IPS-20b (cell line): ENCODE measurements around the gene TTLL3.
"Not testable (repeated sequence)": the region's sequence is repeated elsewhere in the genome, so short reads cannot be mapped to it uniquely, and the experiment has no call there.

Experiments
- H3K27ac ChIP-seq: one replicate; pipeline ENCODE4 v1.5.1; 2013; ENCODE audit warnings: low read length
- H3K27me3 ChIP-seq: 2 replicates; pipeline ENCODE4 v1.6.1; 2013; ENCODE audit warnings: mild to moderate bottlenecking, low read length, inconsistent platforms; ENCODE audit not compliant: insufficient read depth
- H3K36me3 ChIP-seq: 2 replicates; pipeline ENCODE4 v1.6.1; 2013; ENCODE audit warnings: low read depth, mild to moderate bottlenecking, inconsistent platforms, low read length, moderate library complexity; ENCODE audit not compliant: insufficient read depth
- H3K4me1 ChIP-seq: 2 replicates; pipeline ENCODE4 v1.6.1; 2013; ENCODE audit warnings: mild to moderate bottlenecking, control low read depth, inconsistent platforms, low read length, moderate library complexity; ENCODE audit not compliant: insufficient read depth
- H3K4me3 ChIP-seq: 2 replicates; pipeline ENCODE4 v1.5.1; 2013; ENCODE audit warnings: mild to moderate bottlenecking, low read length, inconsistent platforms
- H3K9ac ChIP-seq: 2 replicates; pipeline ENCODE4 v1.6.1; 2013; ENCODE audit warnings: low read depth, mild to moderate bottlenecking, inconsistent platforms, low read length, moderate library complexity
- H3K9me3 ChIP-seq: 2 replicates; pipeline ENCODE4 v1.6.1; 2013; ENCODE audit warnings: mild to moderate bottlenecking, low read depth, low read length, inconsistent platforms; ENCODE audit not compliant: insufficient read depth

TTLL3 gene

DNA sequence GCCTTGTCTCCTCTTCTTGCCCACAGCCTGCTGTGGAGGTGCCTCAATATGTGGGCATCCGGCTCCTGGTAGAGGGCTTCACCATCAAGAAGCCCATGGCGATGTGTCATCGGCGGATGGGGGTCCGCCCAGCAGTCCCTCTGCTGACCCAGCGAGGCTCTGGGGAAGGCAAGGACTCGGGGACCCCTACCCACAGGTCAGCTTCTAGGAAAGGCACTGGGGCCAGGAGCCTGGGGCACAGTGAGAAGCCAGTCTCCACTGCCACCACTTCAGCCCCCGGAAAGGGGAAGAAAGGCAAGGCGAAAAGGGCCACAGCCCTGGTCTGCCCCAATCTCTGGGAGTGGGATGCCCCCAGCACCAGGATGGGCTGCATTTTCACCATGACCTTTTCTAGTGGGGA lies 23.0 kb downstream of the TTLL3 start:
- Histone ChIP-seq H3K4me1 (no peaks in the 10 kb centered on the region), H3K9ac (no peak overlapping the region), H3K4me3 (no peak overlapping the region), H3K27ac (no peak overlapping the region), H3K36me3 (0 out of 2 replicates have a peak, but pooled peaks cover 4% of the 10 kb centered on the region), H3K27me3 (no peaks in the 10 kb centered on the region), H3K9me3 (no peaks in the 10 kb centered on the region)

DNA sequence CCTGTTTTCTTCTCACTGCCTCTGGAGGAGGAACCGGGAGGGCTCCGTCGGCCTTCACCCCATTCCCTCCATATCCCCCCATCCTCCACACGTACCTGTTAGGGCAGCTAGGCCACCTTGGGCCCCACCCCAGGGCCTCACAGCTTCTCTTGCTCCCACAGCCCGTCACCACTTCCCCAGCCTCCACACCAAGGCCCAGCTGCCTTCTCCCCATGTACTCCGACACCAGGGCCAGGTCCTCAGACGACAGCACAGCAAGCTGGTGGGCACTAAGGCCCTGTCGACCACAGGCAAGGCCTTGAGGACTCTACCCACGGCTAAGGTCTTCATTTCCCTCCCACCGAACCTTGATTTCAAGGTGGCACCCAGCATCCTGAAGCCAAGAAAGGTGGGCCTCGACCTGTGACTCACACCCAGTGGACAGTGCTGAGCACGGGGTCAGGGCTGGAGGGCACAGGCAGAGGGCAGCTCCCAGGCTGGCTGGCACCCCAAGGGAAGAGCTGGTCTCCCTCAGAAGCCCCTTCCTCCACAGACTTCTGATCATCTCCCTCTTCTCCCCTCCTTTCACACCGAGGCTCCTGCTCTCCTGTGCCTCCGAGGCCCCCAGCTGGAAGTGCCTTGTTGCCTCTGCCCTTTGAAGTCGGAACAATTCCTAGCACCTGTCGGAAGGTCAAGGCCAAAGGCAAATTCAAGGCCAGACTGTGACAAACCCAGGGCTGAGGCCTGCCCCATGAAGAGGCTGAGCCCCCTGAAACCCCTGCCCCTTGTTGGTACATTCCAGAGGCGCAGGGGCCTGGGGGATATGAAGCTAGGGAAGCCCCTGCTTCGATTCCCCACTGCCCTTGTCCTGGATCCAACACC lies 24.7 kb downstream of the TTLL3 start:
- H3K9ac ChIP-seq, result no peak overlapping the region
- H3K27me3 ChIP-seq, result no peaks in the 10 kb centered on the region
- H3K4me1 ChIP-seq, result no peaks in the 10 kb centered on the region
- H3K4me3 ChIP-seq, result no peak overlapping the region
- H3K36me3 ChIP-seq, result peaks cover 16% of the 10 kb centered on the region; the same call in 1 of the 2 replicates
- no peaks in the 10 kb centered on the region for H3K9me3 ChIP-seq
- no peak overlapping the region for H3K27ac ChIP-seq

DNA sequence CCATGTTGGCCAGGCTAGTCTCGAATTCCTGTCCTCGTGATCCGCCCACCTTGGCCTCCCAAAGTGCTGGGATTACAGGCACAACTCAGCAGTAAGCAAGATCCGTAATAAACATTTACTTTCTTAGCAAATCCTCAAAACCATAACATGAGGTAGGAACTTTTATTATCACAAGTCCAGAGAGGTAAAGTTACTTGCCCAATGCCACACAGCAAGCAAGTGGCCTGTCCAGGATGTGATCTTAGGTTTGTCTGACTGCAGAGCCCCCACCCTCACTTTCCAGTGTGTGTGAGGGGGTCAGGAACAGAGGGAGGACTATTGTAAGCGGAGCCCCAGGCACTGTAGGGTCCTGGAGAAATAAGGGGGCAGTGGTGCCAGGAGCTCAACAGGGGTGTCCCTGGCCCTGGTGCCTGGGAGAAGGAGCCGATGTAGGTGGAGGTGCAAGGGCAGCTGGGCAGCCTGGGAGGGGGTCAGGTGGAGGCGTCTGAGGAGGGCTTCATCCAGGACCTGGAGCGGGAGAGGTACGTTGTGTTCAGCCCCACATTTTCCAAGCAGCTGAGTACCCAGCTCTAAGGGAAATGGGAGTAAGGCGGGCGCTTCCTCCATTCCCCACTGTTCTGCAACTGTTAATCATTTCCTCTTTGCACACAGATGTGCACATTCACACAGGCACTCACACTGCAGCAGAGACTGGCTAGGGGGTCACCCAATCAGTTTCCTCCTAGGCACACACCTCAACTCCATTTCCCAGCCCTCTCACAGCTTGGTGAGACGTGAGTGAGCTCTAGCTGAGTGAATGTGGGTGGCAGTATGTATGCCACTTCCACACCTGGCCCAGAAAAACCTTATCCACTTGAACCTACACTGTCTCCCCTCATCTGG lies 27.9 kb downstream of the TTLL3 start:
- Histone ChIP-seq H3K27ac (no peak overlapping the region), H3K36me3 (peaks cover 37% of the 10 kb centered on the region), H3K4me3 (no peak overlapping the region), H3K27me3 (no peaks in the 10 kb centered on the region), H3K9ac (no peak overlapping the region), H3K9me3 (no peaks in the 10 kb centered on the region), H3K4me1 (no peaks in the 10 kb centered on the region)

DNA sequence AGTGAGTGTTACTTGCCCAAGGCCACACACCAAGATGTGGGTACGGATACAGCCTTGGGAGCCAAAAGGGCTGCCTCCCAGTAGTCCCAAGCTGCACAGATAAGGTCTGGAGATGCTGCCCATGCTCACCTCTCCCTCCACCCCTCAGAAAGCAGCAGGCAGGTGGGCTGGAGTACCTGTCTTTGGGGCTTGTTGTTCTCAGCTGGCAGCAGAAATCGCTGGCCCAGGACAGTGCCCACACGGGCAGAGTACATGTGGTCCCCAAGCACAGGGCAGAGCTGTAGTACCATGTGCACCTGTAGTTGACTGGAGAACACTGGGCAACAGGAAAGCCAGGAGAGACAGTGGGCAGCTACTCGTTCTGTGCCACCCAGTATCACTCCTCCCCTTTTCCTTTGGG lies 28.8 kb downstream of the TTLL3 start:
- no peak overlapping the region for H3K4me3 ChIP-seq
- no peak overlapping the region for H3K27ac ChIP-seq
- no peaks in the 10 kb centered on the region for H3K27me3 ChIP-seq
- H3K4me1 ChIP-seq, result no peaks in the 10 kb centered on the region
- peaks cover 37% of the 10 kb centered on the region for H3K36me3 ChIP-seq
- H3K9ac ChIP-seq, result no peak overlapping the region
- H3K9me3 ChIP-seq, result no peaks in the 10 kb centered on the region

DNA sequence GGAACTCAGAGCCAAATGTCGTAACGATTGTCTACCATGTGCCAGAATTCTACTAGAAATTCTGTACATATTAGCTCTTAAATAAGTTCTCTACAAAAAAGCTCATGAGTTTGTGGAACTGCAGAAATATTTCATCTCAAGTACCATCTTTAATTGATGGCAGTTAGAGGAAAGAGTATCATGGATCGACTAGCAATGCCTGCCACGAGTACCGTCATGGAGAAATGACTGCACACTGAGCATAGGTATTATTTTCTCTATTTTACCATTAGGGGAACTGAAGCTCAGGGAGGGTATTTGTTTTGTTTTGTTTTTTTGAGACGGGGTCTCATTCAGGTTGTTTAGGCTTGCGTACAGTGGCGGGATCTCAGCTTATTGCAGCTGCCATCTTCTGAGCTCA lies 31.0 kb downstream of the TTLL3 start:
- Histone ChIP-seq H3K27ac (no peak overlapping the region), H3K9ac (no peak overlapping the region), H3K27me3 (no peaks in the 10 kb centered on the region), H3K4me1 (no peaks in the 10 kb centered on the region), H3K4me3 (no peak overlapping the region), H3K36me3 (peaks cover 37% of the 10 kb centered on the region), H3K9me3 (no peaks in the 10 kb centered on the region)

DNA sequence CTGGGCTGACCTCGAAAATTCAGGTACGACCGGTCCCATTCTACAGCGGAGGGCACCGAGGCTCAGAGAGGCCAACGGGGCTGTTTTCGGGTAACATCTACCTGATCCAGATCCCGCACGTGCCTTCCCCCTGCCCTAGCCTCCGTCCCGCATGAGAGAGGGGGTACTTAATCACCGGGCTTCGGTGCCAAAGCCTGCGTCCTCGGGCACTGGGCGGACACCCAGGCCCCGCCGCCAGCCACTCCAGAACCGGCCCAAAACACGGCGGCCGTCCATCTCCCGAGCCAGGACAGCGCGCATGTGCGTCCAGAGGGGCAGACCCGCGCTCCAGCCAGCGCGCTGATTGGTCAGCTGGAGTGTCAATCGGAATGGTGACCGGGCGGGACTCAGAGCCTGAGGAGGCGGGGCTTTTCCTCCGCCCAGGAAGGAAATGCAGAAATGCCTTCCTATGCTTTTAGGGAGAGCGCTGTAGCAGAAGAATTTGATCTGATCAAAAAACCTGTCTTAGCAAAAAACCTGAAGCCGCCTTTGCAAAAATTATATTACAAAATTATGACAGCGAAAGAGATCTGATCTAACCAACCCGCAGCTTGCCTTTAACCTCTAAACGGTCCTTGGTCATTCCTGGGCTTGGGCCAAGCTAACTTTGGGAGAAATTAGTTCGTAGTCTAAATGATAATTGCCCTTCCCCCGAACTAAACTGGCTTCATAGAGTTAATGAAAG lies 33.8 kb downstream of the TTLL3 start, which contains the start of gene RPUSD3:
TSS of gene RPUSD3 (minus strand) at position 294 of the 724 bp plus-strand sequence. CDS start at position 276, 18 bp downstream.
- Histone ChIP-seq H3K27me3 (no peaks in the 10 kb centered on the region), H3K4me1 (no peaks in the 10 kb centered on the region), H3K27ac (peak within 1 kb of the TSS; percentile 30), H3K4me3 (peak within 1 kb of the TSS; percentile 98), H3K36me3 (peaks cover 26% of the 10 kb centered on the region), H3K9me3 (no peaks in the 10 kb centered on the region), H3K9ac (peak within 1 kb of the TSS; percentile 93; the same call in 1 of the 2 replicates)

DNA sequence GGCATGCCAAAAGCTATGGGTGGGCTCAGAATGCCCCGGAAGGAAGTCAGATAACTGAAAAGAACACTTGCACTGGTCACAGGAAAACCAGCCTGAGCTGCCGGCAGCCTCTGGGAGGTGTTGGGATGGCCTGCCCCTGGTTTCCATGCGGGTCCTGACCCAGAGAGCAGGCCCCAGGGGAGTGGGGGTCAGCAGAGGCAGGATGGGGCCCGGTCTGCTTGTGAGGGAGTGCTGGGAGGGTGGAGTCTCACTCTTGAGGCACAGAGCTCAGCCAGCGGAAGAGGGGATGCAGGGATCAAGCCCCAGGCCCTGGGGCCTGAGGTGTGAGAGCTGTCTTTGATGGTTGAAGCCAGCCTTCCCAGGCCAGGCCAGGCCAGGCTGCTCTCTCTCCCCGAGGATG lies 36.2 kb downstream of the TTLL3 start:
- Histone ChIP-seq H3K9ac (no peak overlapping the region), H3K4me3 (no peak overlapping the region), H3K27me3 (no peaks in the 10 kb centered on the region), H3K27ac (no peak overlapping the region), H3K9me3 (no peaks in the 10 kb centered on the region), H3K36me3 (peaks cover 8% of the 10 kb centered on the region), H3K4me1 (no peaks in the 10 kb centered on the region)

DNA sequence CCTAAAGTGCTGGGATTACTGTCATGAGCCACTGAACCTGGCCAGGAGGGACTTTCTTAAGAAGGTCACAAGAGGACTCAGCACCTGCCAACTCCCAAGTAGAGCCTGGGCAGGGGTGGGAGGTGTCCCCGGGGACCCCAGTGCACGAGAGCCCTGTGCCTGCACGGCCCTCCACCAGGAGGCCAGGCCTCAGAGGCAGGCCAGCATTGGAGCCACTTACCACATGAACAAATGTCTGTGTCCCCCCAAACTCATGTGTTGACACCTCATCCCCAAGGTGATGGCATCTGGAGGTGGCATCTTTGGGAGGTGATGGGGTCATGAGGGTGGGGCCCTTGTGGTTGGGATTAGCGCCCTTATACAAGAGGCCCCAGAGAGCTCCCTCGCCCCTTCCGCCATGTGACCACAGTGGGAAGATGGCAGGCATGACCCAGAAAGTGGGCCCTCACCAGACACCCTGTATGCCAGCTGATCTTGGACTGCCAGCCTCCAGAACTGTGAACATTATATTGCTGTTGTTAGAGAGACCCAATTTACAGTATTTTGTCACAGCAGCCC lies 36.9 kb downstream of the TTLL3 start:
- Histone ChIP-seq H3K9me3 (no peaks in the 10 kb centered on the region), H3K36me3 (peaks cover under 1% of the 10 kb centered on the region; the same call in 1 of the 2 replicates), H3K27ac (no peak overlapping the region), H3K27me3 (no peaks in the 10 kb centered on the region), H3K9ac (no peak overlapping the region), H3K4me1 (no peaks in the 10 kb centered on the region), H3K4me3 (no peak overlapping the region)

DNA sequence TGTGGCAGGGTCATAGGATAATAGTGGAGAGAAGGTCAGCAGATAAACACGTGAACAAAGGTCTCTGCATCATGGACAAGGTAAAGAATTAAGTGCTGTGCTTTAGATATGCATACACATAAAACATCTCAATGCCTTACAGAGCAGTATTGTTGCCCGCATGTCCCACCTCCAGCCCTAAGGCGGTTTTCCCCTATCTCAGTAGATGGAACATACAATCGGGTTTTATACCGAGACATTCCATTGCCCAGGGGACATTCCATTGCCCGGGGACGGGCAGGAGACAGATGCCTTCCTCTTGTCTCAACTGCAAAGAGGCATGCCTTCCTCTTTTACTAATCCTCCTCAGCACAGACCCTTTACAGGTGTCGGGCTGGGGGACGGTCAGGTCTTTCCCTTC lies 37.8 kb downstream of the TTLL3 start:
- not testable (repeated sequence) for H3K9ac ChIP-seq, H3K36me3 ChIP-seq, H3K27me3 ChIP-seq, H3K4me3 ChIP-seq, H3K9me3 ChIP-seq, H3K4me1 ChIP-seq, H3K27ac ChIP-seq

DNA sequence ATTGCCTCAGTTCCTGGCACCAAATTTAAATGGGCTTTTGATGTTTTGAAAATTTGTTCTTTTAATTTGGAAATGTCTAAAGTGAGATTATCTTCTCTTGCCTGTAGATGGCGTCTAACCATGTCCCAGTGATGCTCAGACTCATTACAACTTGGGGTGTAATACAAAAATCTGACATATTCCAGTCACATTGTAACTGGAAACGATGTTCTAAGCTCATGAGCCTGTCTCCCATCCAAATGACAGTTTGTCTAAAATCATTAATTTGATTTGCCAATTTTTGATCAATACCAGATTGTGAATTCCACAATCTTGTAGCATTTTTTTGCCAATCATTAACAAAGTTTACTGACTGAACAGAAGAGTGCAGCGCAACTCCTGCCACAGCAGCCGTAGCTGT lies 38.8 kb downstream of the TTLL3 start:
- not testable (repeated sequence) for H3K9ac ChIP-seq, H3K27ac ChIP-seq, H3K4me1 ChIP-seq, H3K9me3 ChIP-seq, H3K36me3 ChIP-seq, H3K27me3 ChIP-seq, H3K4me3 ChIP-seq

DNA sequence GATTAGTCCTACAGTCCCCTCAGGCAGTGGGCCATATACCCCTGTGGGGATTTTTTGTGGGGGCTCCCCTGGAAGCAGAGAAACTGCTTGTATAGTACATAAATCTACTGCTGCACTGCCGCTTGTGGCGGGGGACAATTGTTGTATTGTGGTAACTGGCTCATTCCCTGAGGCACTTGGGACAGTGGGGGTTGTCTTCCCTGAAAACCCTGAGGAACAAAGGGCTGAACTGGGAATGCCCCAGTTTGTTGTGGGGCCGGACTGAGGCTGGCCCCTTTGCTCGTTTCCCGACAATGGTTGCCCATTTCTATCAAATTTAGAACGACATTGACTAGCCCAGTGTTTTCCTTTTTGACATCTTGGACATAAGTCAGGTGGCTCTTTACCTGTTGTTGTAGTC lies 41.3 kb downstream of the TTLL3 start:
- H3K4me3 ChIP-seq, H3K4me1 ChIP-seq, H3K27ac ChIP-seq: not testable (repeated sequence)

More for the DNA sequence above, 41.3 kb downstream of the TTLL3 start:
- not testable (repeated sequence) for H3K9ac ChIP-seq, H3K27me3 ChIP-seq, H3K9me3 ChIP-seq, H3K36me3 ChIP-seq
